Measurements from ENCODE around the gene PRR14.

The PRR14 gene

DNA sequence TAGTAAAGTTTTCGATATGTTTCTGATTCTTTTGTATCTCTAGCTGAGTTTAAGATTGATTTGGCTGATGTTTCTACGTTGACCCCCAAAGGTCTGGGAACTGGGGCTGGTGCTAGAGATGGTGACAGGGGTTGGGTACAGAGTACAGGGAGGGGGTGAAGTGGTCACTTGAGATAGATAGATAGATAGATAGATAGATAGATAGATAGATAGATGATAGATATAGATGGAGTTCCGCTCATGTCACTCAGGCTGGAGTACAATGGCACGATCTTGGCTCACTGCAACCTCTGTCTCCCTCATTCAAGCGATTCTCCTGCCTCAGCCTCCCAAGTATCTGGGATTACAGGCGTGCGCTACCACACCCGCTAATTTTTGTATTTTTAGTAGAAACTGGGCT is 5.6 kb downstream of the PRR14 start:
- no peak overlapping the region for H3K4me3 ChIP-seq (ENCODE audit: low read depth, low read length)
- TF ChIP-seq, protein P1, sequence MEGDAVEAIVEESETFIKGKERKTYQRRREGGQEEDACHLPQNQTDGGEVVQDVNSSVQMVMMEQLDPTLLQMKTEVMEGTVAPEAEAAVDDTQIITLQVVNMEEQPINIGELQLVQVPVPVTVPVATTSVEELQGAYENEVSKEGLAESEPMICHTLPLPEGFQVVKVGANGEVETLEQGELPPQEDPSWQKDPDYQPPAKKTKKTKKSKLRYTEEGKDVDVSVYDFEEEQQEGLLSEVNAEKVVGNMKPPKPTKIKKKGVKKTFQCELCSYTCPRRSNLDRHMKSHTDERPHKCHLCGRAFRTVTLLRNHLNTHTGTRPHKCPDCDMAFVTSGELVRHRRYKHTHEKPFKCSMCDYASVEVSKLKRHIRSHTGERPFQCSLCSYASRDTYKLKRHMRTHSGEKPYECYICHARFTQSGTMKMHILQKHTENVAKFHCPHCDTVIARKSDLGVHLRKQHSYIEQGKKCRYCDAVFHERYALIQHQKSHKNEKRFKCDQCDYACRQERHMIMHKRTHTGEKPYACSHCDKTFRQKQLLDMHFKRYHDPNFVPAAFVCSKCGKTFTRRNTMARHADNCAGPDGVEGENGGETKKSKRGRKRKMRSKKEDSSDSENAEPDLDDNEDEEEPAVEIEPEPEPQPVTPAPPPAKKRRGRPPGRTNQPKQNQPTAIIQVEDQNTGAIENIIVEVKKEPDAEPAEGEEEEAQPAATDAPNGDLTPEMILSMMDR (IDR thresholded peaks at IDR 0.05; ENCODE audit: borderline replicate concordance, insufficient read depth, low read depth, low read length): no peak

DNA sequence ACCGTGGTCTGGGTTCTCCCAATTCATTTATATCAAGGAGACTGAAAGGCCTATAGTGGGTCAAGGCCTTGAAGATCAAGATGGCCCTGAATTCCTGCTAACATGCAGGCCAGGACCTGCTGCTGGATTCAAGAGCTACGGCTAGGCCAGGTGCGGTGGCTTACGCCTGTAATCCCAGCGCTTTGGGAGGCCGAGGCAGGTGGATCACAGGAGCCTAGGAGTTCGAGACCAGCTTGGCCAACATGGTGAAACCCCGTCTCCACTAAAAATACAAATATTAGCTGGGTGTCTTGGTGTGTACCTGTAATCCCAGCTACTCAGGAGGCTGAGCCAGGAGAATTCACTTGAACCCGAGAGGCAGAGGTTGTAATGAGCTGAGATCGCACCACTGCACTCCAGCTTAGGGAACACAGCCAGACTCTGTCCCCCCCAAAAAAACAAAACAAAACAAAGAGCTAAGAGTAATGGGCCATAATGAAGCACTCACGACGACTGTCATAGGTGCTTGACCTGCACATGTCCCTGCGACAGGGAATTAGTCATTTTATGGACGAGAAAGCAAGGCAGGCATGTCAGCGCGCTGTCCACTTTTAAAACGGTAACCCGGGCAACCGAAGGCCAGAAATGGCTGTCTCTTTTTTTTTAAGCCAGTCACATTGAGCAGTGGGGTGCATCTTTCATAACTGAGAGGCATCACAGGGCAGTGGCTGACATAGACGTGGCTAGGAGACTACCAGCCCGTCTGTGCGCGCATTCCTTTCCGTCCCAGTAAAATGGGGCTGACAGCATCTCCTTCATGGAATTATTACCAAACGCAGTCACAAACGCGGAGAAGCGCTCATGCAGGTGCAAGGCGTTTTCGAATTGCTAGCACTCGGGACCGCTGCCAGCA is 6.5 kb downstream of the PRR14 start:
- TF ChIP-seq, protein P1 (IDR thresholded peaks at IDR 0.05; ENCODE audit: borderline replicate concordance, insufficient read depth, low read depth, low read length): no peak
- H3K4me3 ChIP-seq (ENCODE audit: low read depth, low read length): peak overlapping the region; percentile 2

DNA sequence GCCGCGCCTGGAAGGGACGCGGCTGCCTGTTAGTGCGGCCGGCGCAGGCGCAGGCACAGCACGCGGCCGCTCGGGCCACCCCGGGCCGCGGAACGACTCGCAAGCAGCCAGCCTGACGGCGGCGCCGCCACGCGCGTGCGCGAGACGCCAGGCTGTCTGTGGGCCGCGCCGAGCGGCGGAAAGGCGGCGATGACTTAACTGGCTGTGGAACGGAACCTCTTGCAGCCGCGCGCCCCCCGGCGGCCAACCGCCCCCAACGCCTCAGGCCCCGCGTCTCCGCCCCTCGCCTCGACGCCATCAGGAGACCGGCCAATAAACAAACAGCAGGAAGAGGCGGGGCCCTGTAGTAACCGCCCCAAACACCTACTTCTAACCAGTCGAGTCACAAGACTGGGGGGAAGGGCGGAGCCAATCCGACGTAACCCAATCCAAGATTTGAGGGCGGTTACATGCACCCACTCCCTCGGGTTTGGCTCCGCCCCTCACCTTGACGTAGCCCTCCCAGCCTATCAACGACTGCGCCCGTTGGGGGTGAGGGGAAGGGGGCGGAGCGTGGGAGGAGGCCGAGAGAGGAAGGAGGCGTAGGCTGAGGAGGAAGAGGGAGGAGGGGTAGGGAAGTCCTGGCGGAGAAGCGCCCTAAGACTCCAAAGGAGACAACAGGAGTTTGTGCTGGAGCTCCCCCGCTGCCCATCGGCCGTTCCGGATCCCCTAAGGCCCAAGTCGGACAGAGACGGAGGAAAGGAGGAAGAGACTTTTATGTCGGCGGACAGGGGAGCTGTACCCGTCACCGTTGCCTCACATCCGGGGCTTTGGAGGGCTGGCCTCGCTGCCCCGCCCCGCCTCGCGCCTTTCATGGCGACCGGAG is 7.3 kb downstream of the PRR14 start, which contains the start of gene FBRS:
FBRS (plus strand) TSS at position 566 of the 865 bp plus-strand sequence. CDS start 1,088 bp downstream, outside the sequence.
- H3K4me3 ChIP-seq (ENCODE audit: low read depth, low read length): peak within 1 kb of the TSS; percentile 89
- TF ChIP-seq, protein P1 (IDR thresholded peaks at IDR 0.05; ENCODE audit: borderline replicate concordance, insufficient read depth, low read depth, low read length): peak; percentile 83

DNA sequence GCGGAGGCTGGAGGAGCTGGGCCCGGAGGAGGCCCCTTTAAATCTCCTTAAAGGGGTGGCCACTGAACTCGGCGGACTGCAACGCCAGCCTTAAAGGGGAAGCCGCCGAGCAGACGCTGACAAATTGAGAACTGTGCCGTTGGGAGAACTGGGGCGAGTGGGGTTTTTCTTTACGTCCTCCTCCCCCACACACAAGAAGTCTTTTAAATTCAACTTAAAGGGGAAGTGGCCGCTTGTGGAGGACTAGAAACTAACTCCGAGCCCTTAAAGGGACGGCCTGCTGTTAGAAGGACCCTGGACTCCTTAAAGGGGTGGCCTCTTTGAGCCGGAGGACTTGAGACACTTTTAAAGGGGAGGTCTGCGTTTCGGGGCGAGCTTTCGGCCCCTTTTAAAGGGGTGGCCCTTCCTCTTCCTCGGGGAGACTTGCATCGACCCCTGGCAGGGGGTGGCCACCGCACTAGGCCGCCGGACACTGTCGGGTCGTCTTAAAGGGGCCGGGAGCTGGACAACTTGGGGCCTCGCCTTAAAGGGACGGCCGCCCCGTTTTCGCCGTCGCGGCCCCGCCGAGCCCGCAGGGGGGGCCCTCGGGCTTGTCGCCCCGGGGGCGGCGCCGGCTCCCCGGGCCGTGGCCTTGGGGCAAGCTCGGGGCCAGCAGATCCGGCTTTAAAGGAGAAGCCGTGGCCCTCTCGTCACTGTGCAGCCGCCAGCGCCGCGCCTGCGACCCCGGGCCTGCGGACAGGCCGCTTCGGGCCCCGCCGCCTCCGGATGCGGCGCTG is 8.2 kb downstream of the PRR14 start:
- H3K4me3 ChIP-seq (ENCODE audit: low read depth, low read length): peak overlapping the region; percentile 89
- TF ChIP-seq, protein P1 (IDR thresholded peaks at IDR 0.05; ENCODE audit: borderline replicate concordance, insufficient read depth, low read depth, low read length): 0 out of 2 replicates have a peak, but pooled peaks have one; percentile 13

DNA sequence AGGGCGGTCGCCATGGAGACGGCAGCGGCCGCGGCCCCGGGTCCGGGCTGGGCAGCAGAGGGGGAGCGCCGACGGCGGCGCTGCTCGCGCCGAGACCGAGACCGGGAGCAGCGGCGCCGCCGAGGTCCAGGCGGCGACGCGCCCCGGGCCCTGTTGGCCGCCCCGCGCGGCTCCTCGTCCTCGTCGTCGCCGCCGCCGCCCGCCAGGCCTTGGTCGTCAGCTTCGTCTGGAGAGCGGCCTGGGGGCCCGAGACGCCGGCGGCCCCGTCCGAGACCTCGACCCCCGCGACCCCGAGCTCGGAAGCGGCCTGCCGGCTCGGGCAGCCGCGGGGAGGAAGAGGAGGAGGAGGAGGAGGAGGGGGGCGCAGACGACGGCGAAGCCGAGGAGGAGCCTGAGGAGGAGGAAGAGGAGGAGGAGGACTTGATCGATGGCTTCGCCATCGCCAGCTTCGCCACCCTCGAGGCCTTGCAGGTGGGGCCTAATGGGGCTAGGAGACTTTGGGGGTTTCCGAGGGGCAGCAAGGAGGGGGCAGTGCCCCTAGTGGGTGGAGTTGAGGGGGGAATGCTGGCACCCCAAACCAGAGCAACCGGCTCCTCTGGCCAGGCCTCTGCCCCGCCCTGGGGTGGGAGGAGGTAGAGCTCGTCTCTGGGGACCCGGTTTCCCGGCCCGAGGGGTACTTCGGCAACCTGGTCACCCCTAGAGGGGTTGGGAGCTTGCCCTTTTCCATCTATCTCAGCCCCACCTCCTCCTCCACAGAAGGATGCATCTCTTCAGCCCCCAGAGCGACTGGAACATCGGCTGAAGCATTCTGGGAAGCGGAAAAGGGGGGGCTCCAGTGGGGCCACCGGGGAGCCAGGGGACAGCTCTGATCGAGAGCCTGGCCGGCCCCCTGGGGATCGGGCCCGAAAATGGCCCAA is 9.0 kb downstream of the PRR14 start:
- peak overlapping the region; percentile 89 for H3K4me3 ChIP-seq (ENCODE audit: low read depth, low read length)
- TF ChIP-seq, protein P1 (IDR thresholded peaks at IDR 0.05; ENCODE audit: borderline replicate concordance, insufficient read depth, low read depth, low read length): 0 out of 2 replicates have a peak, but pooled peaks have one; percentile 26
